HepG2 (cell line): ENCODE measurements around the gene CYB5A. TPM values are rescaled to one million over a fixed set of nuclear protein-coding genes. Genes with fewer than 3 reads are reported as not detected.

Experiments
- BATF2 ChIP-seq: sonication (generic); formaldehyde crosslinking; IDR thresholded peaks from 2 replicates; pipeline ENCODE4 v1.8.0; 2022; ENCODE audit warnings: mild to moderate bottlenecking, missing genetic modification reagents, moderate library complexity
- BORCS8-MEF2B ChIP-seq: sonication (generic); formaldehyde crosslinking; IDR thresholded peaks from 2 replicates; pipeline ENCODE4 v1.8.0; 2022; ENCODE audit warnings: mild to moderate bottlenecking, missing genetic modification reagents
- ETV5 ChIP-seq: IDR thresholded peaks from 2 replicates; pipeline ENCODE4 v1.6.1; 2018; ENCODE audit warnings: missing biosample characterization, missing genetic modification reagents, inconsistent platforms, borderline replicate concordance
- HOMEZ ChIP-seq: IDR thresholded peaks from 2 replicates; pipeline ENCODE4 v1.6.1; 2016; ENCODE audit warnings: low read depth
- HOXD1 ChIP-seq: sonication (generic); formaldehyde crosslinking; IDR thresholded peaks from 2 replicates; pipeline ENCODE4 v1.5.0; 2020; ENCODE audit warnings: missing genetic modification reagents
- KAT2B ChIP-seq: fragments of 150-350 bp; IDR thresholded peaks from 2 replicates; pipeline ENCODE4 v1.6.1; 2014; ENCODE audit warnings: low read depth, low read length, borderline replicate concordance
- MAFG ChIP-seq: sonication (generic); formaldehyde crosslinking; IDR thresholded peaks from 2 replicates; pipeline ENCODE4 v1.5.1; 2020; ENCODE audit warnings: mild to moderate bottlenecking, missing genetic modification reagents
- MAX ChIP-seq: IDR thresholded peaks from 2 replicates; pipeline ENCODE4 v1.6.1; 2012; ENCODE audit warnings: inconsistent platforms
- MXD4 ChIP-seq: IDR thresholded peaks from 2 replicates; pipeline ENCODE4 v1.6.1; 2016; ENCODE audit warnings: mild to moderate bottlenecking, missing biosample characterization, missing genetic modification reagents
- MYC ChIP-seq: sonication (generic); formaldehyde crosslinking; IDR thresholded peaks from 2 replicates; pipeline ENCODE4 v1.9.0; 2021; ENCODE audit warnings: missing genetic modification reagents, borderline replicate concordance
- NCOA1 ChIP-seq: sonication (generic); formaldehyde crosslinking; IDR thresholded peaks from 2 replicates; pipeline ENCODE4 v1.9.0; 2021; ENCODE audit warnings: missing genetic modification reagents
- SYNCRIP ChIP-seq: fragments of 200-400 bp; formaldehyde crosslinking; IDR thresholded peaks from 2 replicates; pipeline ENCODE4 v1.6.1; 2018; ENCODE audit warnings: mild to moderate bottlenecking, low read depth, low read length; ENCODE audit not compliant: insufficient read depth
- TOE1 ChIP-seq: sonication (generic); formaldehyde crosslinking; IDR thresholded peaks from 2 replicates; pipeline ENCODE4 v1.4.0; 2020; ENCODE audit warnings: mild to moderate bottlenecking, missing genetic modification reagents
- YY1 ChIP-seq: IDR thresholded peaks from 2 replicates; pipeline ENCODE4 v1.6.1; 2011; ENCODE audit warnings: low read length, low read depth, moderate library complexity, mild to moderate bottlenecking; ENCODE audit not compliant: insufficient read depth, insufficient replicate concordance
- ZBTB21 ChIP-seq: sonication (generic); formaldehyde crosslinking; IDR thresholded peaks from 2 replicates; pipeline ENCODE4 v1.4.0; 2020; ENCODE audit warnings: missing genetic modification reagents
- ZBTB39 ChIP-seq: sonication (generic); formaldehyde crosslinking; IDR thresholded peaks from 2 replicates; pipeline ENCODE4 v1.5.0; 2020; ENCODE audit warnings: missing genetic modification reagents
- ZFP36L2 ChIP-seq: sonication (generic); formaldehyde crosslinking; IDR thresholded peaks from 2 replicates; pipeline ENCODE4 v1.4.0; 2020; ENCODE audit warnings: missing genetic modification reagents
- ZMYM2 ChIP-seq: sonication (generic); formaldehyde crosslinking; IDR thresholded peaks from 2 replicates; pipeline ENCODE4 v1.8.0; 2022; ENCODE audit warnings: mild to moderate bottlenecking, missing genetic modification reagents
- ZNF234 ChIP-seq: sonication (generic); formaldehyde crosslinking; conservative IDR thresholded peaks from 2 replicates; pipeline ENCODE4 v1.5.1; 2020; ENCODE audit warnings: mild to moderate bottlenecking, missing genetic modification reagents
- ZNF512B ChIP-seq: sonication (generic); formaldehyde crosslinking; IDR thresholded peaks from 2 replicates; pipeline ENCODE4 v1.5.1; 2020; ENCODE audit warnings: missing genetic modification reagents, mild to moderate bottlenecking, borderline replicate concordance
- ZNF572 ChIP-seq: sonication (generic); formaldehyde crosslinking; IDR thresholded peaks from 2 replicates; pipeline ENCODE4 v1.5.1; 2020; ENCODE audit warnings: mild to moderate bottlenecking, missing genetic modification reagents
- ZNF619 ChIP-seq: sonication (generic); formaldehyde crosslinking; IDR thresholded peaks from 2 replicates; pipeline ENCODE4 v1.4.0; 2020; ENCODE audit warnings: mild to moderate bottlenecking, missing genetic modification reagents
- ZNF652 ChIP-seq: IDR thresholded peaks from 2 replicates; pipeline ENCODE4 v1.6.1; 2016; ENCODE audit warnings: low read depth, borderline replicate concordance
- polyA plus RNA-seq, 8 experiments: library from polyadenylated mRNA; depleted of rRNA in 3 of 8; stranded (reverse) in 7 of 8; unstranded in 1 of 8; fragments of >200 nt; fragmentation: Illumina TruSeq in 4 of 8; extraction: Trizol in 4 of 8; gene quantifications; 2 replicates each; pipeline versions ENCODE4 v1.2.1 to v1.2.3, GENCODE V29; 2011 to 2016; ENCODE audit warnings: low read depth in 4 of 8, missing spikeins in 1 of 8, mixed read lengths in 1 of 8; ENCODE audit not compliant: insufficient read depth in 1 of 8
- total RNA-seq, 5 experiments: library from RNA; depleted of rRNA; stranded (reverse); fragments of >200 nt; fragmentation: Illumina TruSeq; extraction: Trizol; gene quantifications; 2 replicates each; pipeline ENCODE4 v1.2.3, GENCODE V29; 2016; ENCODE audit warnings: low read depth in 1 of 5

The CYB5A gene
- total and polyA plus RNA-seq, 2 of the 13 experiments (the other 11 are each of a cell fraction or from before 2014, with no cell fraction given), result 215 to 356 TPM

- TF ChIP-seq ZNF512B (CRISPR knock-in tag) (no peak), ETV5 (CRISPR knock-in tag) (no peak), ZNF652 (CRISPR knock-in tag) (peak; percentile 99), SYNCRIP (no peak), KAT2B (no peak), TOE1 (CRISPR knock-in tag) (no peak), HOXD1 (0 out of 2 replicates have a peak, but pooled peaks have one; percentile 53), ZFP36L2 (CRISPR knock-in tag) (no peak), ZNF619 (no peak), ZMYM2 (no peak), YY1 (no peak), ZBTB39 (no peak), MAX (peak; percentile 38; the same call in 1 of the 2 replicates), HOMEZ (CRISPR knock-in tag) (0 out of 2 replicates have a peak, but pooled peaks have one; percentile 18), BORCS8-MEF2B (no peak), NCOA1 (CRISPR knock-in tag) (no peak), ZBTB21 (CRISPR knock-in tag) (no peak), ZNF234 (CRISPR knock-in tag) (no peak), MYC (no peak; the same call in 1 of the 2 replicates), MAFG (CRISPR knock-in tag) (no peak), ZNF572 (CRISPR knock-in tag) (no peak), MXD4 (no peak), BATF2 (CRISPR knock-in tag) (no peak)
Observed at GRCh38 chr18:74225193-74225840, 66.4 kb downstream of the CYB5A start (continued).
